NCI-H345 (cell line): ENCODE results near the gene CACNA1F.

ENCODE experiments used
- DNase-seq: peaks from one replicate; lab custom pipeline; 2025; lab: John Stamatoyannopoulos, UW

Gene CACNA1F

DNA sequence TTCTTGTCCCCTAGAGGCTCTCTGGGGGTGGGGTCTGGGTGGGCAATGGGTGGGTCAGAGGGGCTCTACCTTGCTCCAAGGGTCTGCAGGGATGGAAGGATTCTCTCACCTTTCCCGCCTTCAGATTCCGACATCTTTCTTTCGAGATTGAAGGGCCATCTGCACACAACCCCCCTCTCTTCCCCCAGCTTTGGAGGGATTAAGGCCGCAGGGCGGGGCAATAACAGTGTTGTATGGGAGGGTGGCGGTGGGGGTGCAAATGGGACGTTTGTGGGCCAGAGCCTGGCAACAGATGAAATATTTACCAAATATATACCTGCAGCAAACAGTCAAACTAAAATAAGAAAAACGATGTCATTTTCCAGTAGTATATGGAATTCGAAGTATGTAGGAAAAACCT is at the start of gene CACNA1F:
Gene CACNA1F, minus strand, starts transcription at position 165 of the 400 bp plus-strand sequence. Its CDS starts 31 bp downstream, at position 134.
- no peak for DNase-seq

DNA sequence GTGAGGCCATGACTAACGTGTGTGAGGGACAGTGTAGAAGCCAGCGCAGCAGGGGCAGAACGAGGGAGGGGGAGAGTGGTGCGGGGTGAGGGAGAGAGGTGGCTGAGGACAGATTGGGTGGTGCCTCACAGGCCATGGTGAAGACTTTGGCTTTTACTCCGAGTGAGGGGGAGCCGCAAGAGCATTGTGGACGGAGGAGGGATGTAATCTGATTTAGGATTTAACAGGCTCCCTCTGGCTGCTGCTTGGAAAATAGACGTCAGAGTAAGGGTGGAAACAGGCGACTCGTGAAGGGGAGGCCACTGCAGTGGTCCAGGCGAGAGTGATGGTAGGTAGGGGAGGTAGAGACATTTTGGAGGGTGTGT is 49.5 kb upstream of the CACNA1F start:
- no peak for DNase-seq

DNA sequence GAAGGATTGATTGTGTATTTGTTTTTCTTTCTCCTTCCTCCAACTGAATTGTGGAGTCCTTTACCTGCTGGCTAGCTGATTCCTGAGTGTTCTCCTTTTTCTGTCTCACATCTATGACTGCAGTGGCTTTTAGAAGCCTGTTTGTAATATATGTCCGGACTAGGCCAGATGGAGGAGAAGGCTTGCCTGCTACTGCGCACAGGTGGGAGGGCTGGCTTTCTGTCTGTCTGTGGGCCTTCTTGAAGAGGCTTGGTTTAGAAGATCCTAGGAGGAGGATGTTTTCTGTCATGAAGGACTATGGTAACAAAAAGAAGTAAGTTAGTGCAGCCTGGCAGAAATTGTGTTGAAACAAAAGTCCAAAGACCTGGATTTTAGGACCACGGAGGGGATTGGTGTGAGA is 44.9 kb upstream of the CACNA1F start:
- DNase-seq: no peak

DNA sequence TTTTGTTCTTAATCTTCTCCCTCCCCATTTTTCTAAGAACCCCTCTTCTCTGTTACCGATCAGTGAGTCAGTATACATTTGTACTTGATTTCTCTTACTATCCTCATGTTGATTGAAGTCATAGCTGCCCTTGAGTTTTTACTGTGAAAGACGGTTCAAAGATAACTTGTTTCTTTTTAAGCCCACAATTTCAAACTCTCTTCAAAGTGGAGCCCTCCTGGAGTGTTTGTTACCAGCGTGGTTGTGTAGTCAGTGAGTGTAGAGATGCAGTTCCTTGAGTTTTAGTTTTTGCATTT is 44.3 kb upstream of the CACNA1F start:
- no peak for DNase-seq

DNA sequence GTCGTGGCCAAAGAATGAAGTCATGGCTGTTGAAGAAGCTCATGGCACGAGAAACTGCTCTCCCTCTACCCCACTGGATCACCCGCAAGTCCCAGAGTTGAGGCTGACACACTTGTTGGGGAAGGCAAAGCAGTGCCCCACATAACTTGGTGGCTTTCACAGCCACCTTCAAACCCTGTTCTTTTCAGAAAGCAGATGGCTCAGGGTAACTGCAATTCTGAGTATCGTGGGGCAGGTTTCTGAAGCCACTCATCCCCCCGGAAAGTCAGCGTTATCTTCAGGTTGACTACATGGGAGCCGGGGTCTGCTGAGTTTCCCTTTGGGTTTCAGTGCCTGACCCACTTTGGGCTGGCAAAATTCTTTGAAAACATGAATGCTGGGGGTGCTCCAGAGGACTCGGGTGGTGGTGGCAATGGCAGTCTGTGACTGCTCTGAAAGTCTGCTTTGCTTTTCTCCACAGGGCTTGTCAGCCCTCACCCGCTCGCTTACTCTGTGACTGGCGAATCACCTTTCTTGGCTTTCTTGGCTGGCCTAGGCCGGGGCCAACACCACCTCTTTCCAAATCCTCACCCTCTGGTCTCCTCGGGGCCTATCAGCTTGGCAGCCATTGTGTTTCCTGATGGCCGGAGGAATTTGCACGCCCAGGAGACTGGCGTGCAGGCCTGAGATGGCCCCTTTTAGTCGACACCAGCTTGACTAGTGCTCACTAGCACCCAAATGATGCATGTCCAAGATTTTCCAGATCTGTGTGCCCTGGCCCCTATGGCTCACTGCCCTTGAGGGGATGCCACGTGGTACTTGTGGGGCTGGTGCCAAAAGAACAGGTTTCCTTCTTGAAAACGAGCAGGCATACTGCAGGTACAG is 43.8 kb upstream of the CACNA1F start:
- DNase-seq: no peak

DNA sequence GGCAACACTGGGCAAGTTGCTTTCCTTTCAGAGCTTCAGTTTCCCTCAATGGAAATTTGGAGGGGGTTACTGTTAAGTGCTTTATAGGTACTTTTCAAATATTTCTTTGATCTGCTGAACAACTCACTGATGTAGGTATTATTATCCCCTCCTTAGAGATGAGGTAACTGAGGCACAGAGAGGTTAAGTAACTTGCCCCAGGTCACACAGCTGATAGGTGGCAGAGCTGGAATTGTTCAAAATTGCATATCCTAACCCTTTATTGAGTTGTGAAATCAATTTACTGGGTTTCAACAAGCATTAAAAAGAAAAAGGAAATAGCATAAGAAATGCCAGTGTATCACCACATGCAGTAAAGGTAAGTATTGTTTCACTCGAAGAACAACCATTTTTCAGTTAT is 43.1 kb upstream of the CACNA1F start:
- DNase-seq: no peak

DNA sequence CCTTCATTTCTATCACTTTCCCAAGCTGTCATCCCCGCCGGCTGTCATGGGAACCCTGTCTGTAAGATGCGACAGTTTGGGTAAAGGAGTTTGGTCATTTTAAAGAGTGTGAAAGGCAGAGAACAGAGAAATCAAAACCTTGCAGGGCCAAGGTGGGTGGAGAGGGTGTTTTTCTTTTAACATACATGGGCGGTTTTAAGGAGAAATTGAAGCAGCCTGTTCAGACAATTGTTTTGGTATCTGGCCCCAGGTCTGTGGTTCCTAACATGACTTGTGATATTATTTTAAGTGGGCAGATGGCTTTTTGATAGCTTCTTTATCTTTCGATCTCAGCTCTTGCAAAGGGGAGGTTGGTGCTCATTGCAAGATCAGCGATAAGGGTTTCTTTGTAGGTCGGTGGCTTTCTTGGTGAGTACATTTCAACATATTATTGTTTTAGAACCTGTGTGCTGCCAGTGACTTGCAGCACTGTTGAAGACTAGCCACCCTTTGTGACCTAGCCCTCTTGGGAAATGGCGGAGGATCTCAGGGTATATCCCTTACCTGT is 40.1 kb upstream of the CACNA1F start:
- DNase-seq: no peak

DNA sequence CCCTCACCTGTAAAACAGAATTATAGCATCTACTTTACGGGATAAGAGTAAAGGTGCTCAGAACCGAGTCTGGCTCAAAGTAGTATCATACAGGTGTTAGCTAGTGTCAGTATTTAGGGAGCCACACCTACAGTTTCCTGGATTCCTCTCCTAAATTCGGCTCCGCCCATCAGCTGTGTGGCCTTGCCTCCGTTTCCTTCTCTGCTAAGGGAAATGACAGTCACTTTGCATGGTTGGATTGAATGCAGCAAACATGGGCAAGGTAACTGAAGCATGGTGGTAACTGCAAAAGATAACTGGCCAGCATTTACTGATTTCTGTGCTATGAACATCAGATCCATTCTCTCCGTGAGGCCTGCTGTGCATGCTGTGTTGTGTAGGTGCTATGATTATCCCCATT is 39.3 kb upstream of the CACNA1F start:
- no peak for DNase-seq

DNA sequence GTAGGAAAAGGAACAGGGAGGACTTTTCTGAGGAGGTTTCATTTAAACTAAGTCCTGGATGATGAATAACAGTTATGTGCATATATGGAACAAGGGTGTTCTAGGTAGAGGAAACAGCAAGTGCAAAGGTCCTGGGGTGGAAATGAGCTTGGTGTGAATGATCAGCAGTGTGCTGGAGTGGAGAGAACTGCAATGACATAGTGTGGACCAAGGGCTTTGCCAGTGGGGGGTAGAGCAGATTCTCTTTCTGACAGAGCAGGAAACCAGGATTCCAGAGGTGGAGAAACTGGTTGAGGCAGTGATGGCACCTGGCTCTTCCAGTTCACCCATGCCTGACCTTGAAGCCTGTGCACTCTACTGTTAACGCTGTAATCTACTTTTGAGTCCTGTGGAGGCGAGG is 38.2 kb upstream of the CACNA1F start:
- no peak for DNase-seq

DNA sequence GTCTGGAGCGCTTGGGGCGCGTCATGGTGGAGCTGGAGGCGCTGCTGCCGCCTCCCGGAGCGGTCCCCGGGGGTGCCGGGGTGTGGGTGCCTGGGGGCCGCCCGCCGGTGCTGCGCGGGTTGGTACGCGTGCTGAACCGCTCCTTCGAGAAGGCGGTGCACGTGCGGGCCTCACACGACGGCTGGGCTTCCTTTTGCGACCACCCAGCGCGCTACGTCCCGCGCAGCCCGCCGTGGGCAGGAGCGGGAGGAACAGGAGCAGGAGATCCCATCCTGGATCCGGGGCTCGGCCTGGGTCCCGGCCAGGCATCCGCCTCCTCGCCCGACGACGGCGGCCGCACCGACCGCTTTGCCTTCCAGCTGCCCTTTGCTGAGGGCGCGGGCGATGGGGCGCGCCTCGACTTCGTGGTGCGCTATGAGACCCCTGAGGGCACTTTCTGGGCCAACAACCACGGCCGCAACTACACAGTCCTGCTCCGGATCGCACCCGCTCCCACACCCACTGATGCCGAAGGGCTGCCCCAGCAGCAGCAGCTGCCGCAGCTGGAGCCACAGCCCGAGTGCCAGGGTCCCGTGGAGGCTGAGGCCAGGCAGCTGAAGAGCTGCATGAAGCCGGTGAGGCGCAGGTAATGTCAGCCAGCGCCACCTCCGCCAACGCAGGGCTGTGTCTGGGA is 37.2 kb upstream of the CACNA1F start:
- DNase-seq: no peak

DNA sequence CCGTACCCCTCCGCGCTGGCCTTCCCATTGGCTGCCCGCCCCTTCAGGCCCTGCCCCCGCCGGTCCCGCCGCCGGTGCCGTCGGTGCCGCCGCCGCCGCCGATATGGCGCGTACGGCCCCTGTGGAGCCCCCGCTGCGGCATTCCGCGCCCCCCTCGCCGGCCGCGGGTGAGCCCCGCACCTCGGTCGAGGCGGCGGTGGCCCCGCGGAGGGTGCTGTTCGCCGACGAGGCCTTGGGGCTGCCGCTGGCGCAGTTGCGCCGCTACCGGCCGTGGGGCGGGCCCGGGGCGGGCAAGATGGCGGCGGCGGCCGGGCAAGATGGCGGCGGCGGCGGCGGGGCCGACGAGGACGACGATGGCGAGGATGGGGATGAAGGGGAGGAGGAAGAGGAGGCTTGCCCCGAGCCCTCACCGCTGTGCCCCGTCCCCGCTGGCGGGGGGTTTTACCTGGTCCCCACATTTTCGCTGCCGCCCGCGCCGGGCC is 36.7 kb upstream of the CACNA1F start, which contains the start of gene PPP1R3F:
Gene PPP1R3F, plus strand, starts transcription at position 27 of the 482 bp plus-strand sequence. Its CDS starts 77 bp downstream, at position 104.
- DNase-seq: no peak

DNA sequence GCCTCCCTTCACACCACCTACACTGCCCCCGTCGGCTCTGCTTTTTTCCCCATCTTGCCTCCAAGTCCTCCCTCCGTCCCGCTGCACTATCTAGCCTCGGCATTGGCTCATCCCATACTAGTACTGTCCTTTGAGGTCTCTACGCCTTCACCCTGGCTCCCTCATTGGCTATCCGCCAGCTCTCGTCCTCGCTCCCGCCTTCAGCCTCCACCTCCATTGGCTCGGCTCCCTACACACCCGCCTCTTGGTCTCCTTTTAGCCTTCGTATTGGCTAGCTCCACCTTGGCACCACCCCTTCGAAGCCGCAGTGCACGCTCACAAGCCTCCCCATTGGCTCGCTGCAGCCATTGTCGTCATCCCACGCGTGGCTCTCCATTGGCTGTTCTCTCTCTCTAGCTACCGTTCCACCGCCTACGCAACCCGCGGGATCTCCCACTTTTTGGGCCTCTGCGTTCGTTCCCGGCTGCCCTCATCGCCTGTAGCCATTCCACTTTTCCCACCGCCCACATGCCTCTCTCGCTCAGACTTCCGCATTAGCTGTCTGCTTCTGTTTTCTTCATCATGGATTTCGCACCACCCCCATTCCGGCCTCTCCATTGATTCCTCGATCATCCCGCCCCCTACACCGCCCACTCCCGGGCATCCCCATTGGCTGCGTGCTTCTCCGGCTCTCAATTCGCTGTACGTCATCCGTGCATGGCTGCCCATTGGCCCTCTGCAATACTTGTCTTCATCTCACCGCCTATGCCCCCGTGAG is 36.0 kb upstream of the CACNA1F start:
- peak; percentile 98 for DNase-seq

DNA sequence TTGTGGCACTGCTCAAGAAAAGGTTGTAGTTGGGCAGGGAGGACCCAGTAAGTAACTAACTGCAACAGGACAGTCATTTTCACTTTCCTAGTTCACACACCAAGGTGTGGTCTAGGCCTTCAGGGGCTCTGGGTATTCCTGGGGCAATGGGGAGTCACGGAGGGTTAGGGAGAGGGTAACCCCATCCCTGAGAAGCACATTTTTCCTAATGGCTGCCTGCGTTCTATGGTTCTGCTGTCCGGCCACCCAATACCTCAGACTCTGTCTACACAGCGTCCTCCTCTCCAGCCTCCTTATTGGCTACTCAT is 35.5 kb upstream of the CACNA1F start:
- DNase-seq: no peak

DNA sequence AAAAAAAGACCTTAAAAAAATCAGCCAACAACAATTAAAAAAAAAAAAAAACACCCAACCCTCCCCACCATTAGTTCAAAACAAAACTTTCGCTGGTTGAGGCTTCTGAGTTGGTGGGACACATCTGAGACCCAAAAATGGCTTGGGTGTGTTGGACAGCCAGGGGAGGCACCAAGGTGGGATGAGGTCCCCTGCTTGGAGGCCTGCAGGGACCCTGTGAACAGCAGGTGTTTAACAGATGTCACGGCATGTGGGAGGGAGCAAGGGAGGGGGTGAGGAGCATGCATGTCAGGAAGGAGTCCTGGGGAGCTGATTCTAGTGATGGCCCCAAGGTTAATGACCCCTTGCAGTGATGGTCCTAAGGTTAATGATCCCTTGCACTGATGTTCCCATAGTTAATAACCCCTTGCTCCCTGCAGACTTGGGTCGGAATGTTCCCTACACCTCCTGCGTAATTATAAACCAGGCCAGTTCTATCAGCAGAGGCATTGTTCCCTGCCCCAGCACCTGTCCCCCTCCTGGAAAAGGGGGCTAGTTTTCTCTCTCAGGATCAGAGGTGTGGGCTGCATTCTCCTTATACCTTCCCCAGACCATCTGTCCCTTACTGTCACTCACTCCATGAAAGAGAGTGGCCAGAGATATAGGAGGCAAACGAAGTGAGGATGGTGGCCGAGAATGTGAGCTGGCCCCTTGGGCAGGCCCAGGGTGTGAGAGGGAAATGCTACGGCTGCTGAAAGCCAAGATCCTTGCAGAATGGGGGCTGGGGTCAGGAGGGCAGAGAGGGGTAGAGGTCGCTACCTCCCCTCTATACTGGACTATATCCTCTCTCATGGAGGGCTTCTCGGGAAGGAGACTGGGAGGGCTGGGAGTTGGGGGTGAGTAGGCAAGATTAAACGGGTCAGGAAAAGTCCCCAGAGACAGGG is 33.6 kb upstream of the CACNA1F start:
- no peak for DNase-seq

DNA sequence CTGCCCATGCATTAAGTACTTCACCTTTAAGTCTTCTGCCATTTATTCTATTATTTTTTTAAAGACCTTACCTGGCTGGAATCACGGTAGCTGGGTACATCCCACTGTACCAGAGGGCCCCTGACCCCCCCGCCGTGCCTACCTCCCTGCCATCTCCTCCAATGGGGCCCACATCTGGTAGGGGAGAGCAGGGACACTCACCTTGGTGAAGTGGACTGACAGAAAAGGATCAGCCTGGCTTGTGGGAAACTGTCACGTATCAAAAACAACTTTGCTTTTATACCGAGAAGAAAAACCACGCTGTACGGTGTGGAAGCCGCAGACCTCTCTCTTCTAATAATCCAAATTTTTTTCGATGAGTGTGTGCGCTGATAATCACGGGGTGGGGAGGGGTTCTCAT is 31.3 kb upstream of the CACNA1F start, which contains the start of gene FOXP3:
Gene FOXP3, minus strand, starts transcription at position 251 of the 400 bp plus-strand sequence. CDS start 6,205 bp downstream, outside the sequence.
- DNase-seq: no peak

DNA sequence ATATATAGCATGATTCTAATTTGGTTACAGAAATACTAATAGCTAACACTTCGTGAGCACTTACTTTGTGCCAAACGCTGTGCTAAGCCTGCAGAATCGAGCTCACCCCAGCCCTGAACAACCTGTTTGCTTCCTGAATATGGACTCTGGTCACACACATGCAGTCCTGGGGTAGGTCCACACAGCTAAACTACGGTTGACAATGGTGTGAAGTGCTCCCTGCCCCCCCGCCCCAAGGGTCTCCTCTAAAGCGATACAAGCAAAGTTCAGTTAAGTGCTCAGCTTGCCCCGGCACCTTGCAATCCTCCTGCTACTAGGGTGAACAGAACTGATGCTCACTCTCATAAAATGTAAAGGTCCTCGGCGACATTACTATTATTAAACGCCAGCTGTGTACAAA is 30.5 kb upstream of the CACNA1F start:
- DNase-seq: no peak

DNA sequence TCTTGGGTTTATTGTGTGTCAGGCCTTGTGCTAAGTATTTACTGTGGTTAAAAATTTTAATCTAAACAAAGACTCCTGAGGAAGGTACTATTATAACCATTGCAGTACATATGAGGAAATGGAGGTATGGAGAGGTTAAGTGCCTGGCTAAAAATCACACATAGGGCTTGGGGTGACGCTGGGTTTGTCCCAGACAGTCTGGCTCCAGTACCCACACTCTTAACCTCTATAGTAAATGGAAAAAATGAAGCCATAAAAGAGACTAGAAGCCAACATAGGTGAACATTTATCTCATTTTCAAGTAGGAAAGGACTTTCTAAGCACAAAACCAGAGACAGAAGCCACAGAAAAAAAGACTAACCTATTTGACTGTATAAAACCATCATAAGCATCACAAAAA is 29.5 kb upstream of the CACNA1F start:
- DNase-seq: no peak

DNA sequence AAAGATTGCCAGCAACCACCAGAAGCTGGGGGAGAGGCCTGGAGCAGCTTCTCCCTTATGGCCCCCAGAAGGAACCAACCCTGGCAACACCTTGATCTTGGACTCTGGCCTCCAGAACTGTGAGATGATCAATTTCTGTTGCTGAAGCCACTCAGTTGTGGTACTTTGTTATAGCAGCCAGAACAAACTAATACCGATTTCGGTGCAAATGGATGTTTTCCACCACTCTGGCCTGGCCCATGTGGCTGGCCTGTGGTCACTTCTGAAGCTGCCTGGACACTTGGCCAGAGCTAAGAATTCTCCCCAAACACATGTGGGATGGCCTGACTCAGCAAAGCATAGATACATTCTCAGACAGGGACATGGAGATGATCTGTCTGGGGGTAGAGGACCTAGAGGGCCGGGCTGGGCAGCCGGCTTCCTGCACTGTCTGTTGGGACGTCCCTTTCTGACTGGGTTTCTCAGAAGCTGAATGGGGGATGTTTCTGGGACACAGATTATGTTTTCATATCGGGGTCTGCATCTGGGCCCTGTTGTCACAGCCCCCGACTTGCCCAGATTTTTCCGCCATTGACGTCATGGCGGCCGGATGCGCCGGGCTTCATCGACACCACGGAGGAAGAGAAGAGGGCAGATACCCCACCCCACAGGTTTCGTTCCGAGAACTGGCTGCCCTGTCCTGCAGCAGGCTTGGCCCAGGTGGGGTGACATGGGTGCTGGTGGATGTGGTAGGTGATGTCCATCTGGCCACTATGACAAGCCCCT is 27.3 kb upstream of the CACNA1F start:
- no peak for DNase-seq

DNA sequence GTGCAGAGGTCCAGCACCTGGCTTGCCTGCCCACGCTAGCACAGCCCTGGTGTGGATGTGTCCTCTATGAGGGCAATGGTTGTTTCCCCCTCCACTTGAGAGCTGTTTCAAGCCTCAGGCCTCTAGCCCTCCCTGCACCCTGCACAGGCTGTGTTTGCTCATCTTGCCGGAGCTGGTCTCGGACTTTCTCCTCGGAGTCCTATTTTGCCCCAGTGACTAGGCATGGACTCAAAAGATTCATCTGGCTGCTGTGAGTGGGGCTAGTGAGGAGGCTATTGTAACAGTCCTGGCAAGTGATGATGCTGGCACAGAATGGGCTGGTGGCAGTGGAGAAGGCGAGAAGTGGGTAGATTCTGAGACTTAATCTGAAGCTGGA is 25.6 kb upstream of the CACNA1F start:
- no peak for DNase-seq

DNA sequence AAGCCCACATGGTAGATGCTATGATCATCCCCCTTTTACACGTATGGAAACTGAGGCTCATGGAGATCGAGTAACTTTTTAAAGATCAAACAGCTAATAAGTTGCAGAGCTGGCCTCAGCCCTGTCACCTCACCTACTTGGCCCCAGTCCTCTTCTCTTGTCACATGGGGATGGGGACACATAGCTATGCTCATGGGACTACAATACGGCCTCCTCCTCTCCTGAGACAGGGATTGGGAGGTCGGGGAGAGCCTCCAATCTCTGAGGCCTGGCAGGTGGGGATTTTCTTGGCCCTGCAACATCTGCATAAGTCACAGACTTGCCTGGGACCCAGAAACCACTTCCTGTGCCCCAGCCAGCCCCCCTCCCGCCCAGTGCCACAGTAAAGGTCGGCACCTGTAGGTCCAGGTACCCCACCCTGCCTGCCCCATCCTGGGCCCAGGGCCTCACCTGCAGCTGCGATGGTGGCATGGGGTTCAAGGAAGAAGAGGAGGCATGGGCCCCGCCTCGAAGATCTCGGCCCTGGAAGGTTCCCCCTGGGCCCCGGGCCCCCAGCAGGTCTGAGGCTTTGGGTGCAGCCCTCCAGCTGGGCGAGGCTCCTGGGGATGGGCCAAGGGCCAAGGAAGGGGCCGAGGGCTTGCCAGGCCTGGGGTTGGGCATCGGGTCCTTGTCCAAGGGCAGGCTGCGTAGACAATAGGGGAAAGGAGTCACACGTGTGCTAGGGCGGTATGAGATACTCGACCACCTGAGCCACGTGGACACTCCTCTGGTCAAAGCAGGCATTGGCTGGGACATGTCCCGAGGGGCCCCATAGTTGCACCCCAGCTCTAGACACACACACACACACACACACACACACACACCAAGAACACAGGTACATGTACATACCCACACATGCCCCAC is 25.0 kb upstream of the CACNA1F start:
- DNase-seq: no peak
